IMR-90 (cell line): Measurements from ENCODE around the gene CUEDC2. TPM values are rescaled to one million over a fixed set of nuclear protein-coding genes. Genes with fewer than 3 reads are reported as not detected.

ENCODE experiments used
- ATAC-seq: fragments of 200-7000 bp; cut with Tn5 transposase; 2 replicates; pipeline ENCODE4 v1.9.1; 2020; ENCODE audit warnings: low read depth, mild to moderate bottlenecking, moderate library complexity
- BruUV-seq: library from RNA; stranded (reverse); fragments of 400-500 nt; replicated peaks from 2 replicates; lab custom pipeline; 2021; lab: Mats Ljungman, UMichigan
- CTCF ChIA-PET: fragments of 300-600 bp; formaldehyde crosslinking; extraction: SDS; loops from one replicate; lab custom pipeline; 2021; ENCODE audit warnings: antibody characterized with exemption; lab: Yijun Ruan, JAX
- POLR2A ChIA-PET: fragments of 300-600 bp; sonication (Branson Sonifier 250); formaldehyde crosslinking; loops from one replicate; lab custom pipeline; 2022; ENCODE audit warnings: antibody characterized with exemption; ENCODE audit not compliant: unreplicated experiment; lab: Charles Lee
- DNase-seq: peaks from one replicate; pipeline ENCODE4 v3.0.0; 2013
- H2AFZ ChIP-seq: replicated peaks from 2 replicates; pipeline ENCODE3; 2013; ENCODE audit warnings: low read length, mild to moderate bottlenecking; ENCODE audit not compliant: poor library complexity
- H2AK5ac ChIP-seq: 2 replicates; pipeline ENCODE4 v1.6.1; 2013; ENCODE audit warnings: low read depth, low read length, inconsistent platforms
- H2AK9ac ChIP-seq: replicated peaks from 2 replicates; pipeline ENCODE3; 2013; ENCODE audit warnings: mild to moderate bottlenecking, low read depth, low read length, moderate library complexity; ENCODE audit not compliant: poor library complexity
- H2BK120ac ChIP-seq: 2 replicates; pipeline ENCODE4 v1.6.1; 2013; ENCODE audit warnings: low read depth, low read length, inconsistent platforms
- H2BK15ac ChIP-seq: 3 replicates; pipeline ENCODE4 v1.6.1; 2013; ENCODE audit warnings: low read depth, low read length, inconsistent platforms
- H2BK20ac ChIP-seq: 2 replicates; pipeline ENCODE4 v1.6.1; 2013; ENCODE audit warnings: low read depth, mild to moderate bottlenecking, inconsistent platforms, low read length, moderate library complexity
- H2BK5ac ChIP-seq: 2 replicates; pipeline ENCODE4 v1.6.1; 2013; ENCODE audit warnings: mild to moderate bottlenecking, low read depth, low read length, inconsistent platforms; ENCODE audit not compliant: poor library complexity, severe bottlenecking
- H3K14ac ChIP-seq: replicated peaks from 2 replicates; pipeline ENCODE4 v1.6.1; 2013; ENCODE audit warnings: low read depth, low read length, inconsistent platforms
- H3K18ac ChIP-seq: 2 replicates; pipeline ENCODE4 v1.6.1; 2013; ENCODE audit warnings: low read depth, low read length, control low read depth
- H3K23ac ChIP-seq: 2 replicates; pipeline ENCODE4 v1.6.1; 2013; ENCODE audit warnings: low read depth, low read length, inconsistent platforms
- H3K27ac ChIP-seq: 2 replicates; pipeline ENCODE4 v1.5.1; 2013; ENCODE audit warnings: mild to moderate bottlenecking, control low read depth, low read length; ENCODE audit not compliant: insufficient read depth
- H3K27me3 ChIP-seq: 2 replicates; pipeline ENCODE4 v1.6.1; 2013; ENCODE audit warnings: low read length; ENCODE audit not compliant: control insufficient read depth, insufficient read depth
- H3K36me3 ChIP-seq: 2 replicates; pipeline ENCODE4 v1.6.1; 2013; ENCODE audit warnings: low read length, mixed read lengths; ENCODE audit not compliant: control insufficient read depth, insufficient read depth
- H3K4ac ChIP-seq: 2 replicates; pipeline ENCODE4 v1.6.1; 2013; ENCODE audit warnings: low read depth, low read length, inconsistent platforms
- H3K4me1 ChIP-seq: 2 replicates; pipeline ENCODE4 v1.6.1; 2013; ENCODE audit warnings: low read length, mixed read lengths; ENCODE audit not compliant: control insufficient read depth, insufficient read depth
- H3K4me2 ChIP-seq: 2 replicates; pipeline ENCODE4 v1.6.1; 2013; ENCODE audit warnings: low read depth, mild to moderate bottlenecking, control low read depth, low read length, moderate library complexity
- H3K4me3 ChIP-seq: 2 replicates; pipeline ENCODE4 v1.5.1; 2013; ENCODE audit warnings: low read depth, mild to moderate bottlenecking, control low read depth, low read length, moderate library complexity; ENCODE audit not compliant: insufficient read depth
- H3K56ac ChIP-seq: 2 replicates; pipeline ENCODE4 v1.6.1; 2013; ENCODE audit warnings: low read length, inconsistent platforms; ENCODE audit not compliant: insufficient read depth; ENCODE audit errors: extremely low read depth
- H3K79me1 ChIP-seq, 2 experiments: 2 replicates each; pipeline ENCODE4 v1.6.1; 2013; ENCODE audit warnings: low read length in 2 of 2, inconsistent platforms in 1 of 2, low read depth in 1 of 2
- H3K9ac ChIP-seq: 2 replicates; pipeline ENCODE4 v1.6.1; 2013; ENCODE audit warnings: low read depth, low read length, control low read depth
- H3K9me1 ChIP-seq: 2 replicates; pipeline ENCODE4 v1.6.1; 2013; ENCODE audit warnings: low read length, inconsistent platforms; ENCODE audit not compliant: insufficient read depth
- H3K9me3 ChIP-seq: 2 replicates; pipeline ENCODE4 v1.6.1; 2013; ENCODE audit warnings: low read length; ENCODE audit not compliant: control insufficient read depth, insufficient read depth
- H4K20me1 ChIP-seq: 2 replicates; pipeline ENCODE4 v1.6.1; 2013; ENCODE audit warnings: low read length, inconsistent platforms; ENCODE audit not compliant: insufficient read depth
- H4K5ac ChIP-seq: 2 replicates; pipeline ENCODE4 v1.6.1; 2013; ENCODE audit warnings: mild to moderate bottlenecking, low read depth, low read length, control low read depth
- H4K8ac ChIP-seq, 2 experiments: 2 replicates each; pipeline ENCODE4 v1.6.1; 2013; ENCODE audit warnings: low read depth in 2 of 2, low read length in 2 of 2, control low read depth in 1 of 2, inconsistent platforms in 1 of 2
- H4K91ac ChIP-seq: 2 replicates; pipeline ENCODE4 v1.6.1; 2013; ENCODE audit warnings: low read depth, low read length, inconsistent platforms; ENCODE audit not compliant: insufficient read depth
- FOS ChIP-seq: fragments of 150-350 bp; IDR thresholded peaks from 2 replicates; pipeline ENCODE4 v1.6.1; 2016; ENCODE audit warnings: low read depth, low read length
- MAZ ChIP-seq: IDR thresholded peaks from 2 replicates; pipeline ENCODE4 v1.6.1; 2012; ENCODE audit warnings: low read depth, mild to moderate bottlenecking, low read length, improper control_type of control experiment, moderate library complexity, borderline replicate concordance
- POLR2A ChIP-seq: IDR thresholded peaks from 2 replicates; pipeline ENCODE4 v1.6.1; 2012; ENCODE audit warnings: mild to moderate bottlenecking, low read depth, low read length
- WGBS, 2 experiments: methylation state at CpG; one replicate each; pipeline versions ENCODE4 v1.1.5 to v1.1.7; 2013; ENCODE audit warnings: missing lambda C conversion rate in 2 of 2; ENCODE audit not compliant: insufficient read length in 1 of 2; ENCODE audit errors: extremely low coverage in 2 of 2; 5-methylcytosine and 5-hydroxymethylcytosine counted together
- dilution Hi-C: fragments of 300-500 bp; cut with HindIII; formaldehyde crosslinking; loops from one replicate; pipeline ENCODE4 v1.14.3; 2018; ENCODE audit warnings: low sequenced_read_pairs; ENCODE audit not compliant: unreplicated experiment
- in situ Hi-C: fragments of 300-500 bp; cut with MboI; formaldehyde crosslinking; loops from 3 replicates; pipeline ENCODE4 v1.14.3; 2019; ENCODE audit warnings: low sequenced_read_pairs, inconsistent platforms, mixed read lengths
- intact Hi-C: fragments of 100-400 bp; cut with micrococcal nuclease; formaldehyde crosslinking; loops from 2 replicates; pipeline ENCODE4 v1.10.0; 2022
- polyA plus RNA-seq, 3 experiments: library from polyadenylated mRNA; depleted of rRNA; stranded (reverse); fragments of >200 nt; gene quantifications; 2 replicates each; pipeline ENCODE4 v1.2.3, GENCODE V29; 2012; ENCODE audit warnings: low replicate concordance in 1 of 3
- total RNA-seq: library from RNA; depleted of rRNA; stranded (reverse); fragments of >200 nt; gene quantifications from 2 replicates; pipeline ENCODE4 v1.2.3, GENCODE V29; 2012

Gene CUEDC2
- total and polyA plus RNA-seq, 2 of the 4 experiments (the other 2 are of a cell fraction) = 55.7 to 84.9 TPM

GRCh38 chr10:102408728-102409603 is 23.4 kb downstream of the CUEDC2 start:
- peaks cover 11% of the 10 kb centered on the region; the same call in 1 of the 2 replicates for H3K9me1 ChIP-seq
- dilution Hi-C loops = no loop called here
- H2AFZ ChIP-seq = peak overlapping the region; percentile 89
- no peaks in the 10 kb centered on the region for H3K36me3 ChIP-seq
- 0 out of 2 replicates have a peak, but pooled peaks have one; percentile 27 for TF ChIP-seq MAZ
- TF ChIP-seq POLR2A = peak; percentile 14; the same call in 1 of the 2 replicates
- no peak for TF ChIP-seq FOS
- in situ Hi-C loops = no loop called here
- ATAC-seq (peak; percentile 76), DNase-seq (peak; percentile 44)
- no peak overlapping the region for H3K18ac ChIP-seq
- POLR2A ChIA-PET = no interaction called here
- peak overlapping the region; percentile 8 for H3K27ac ChIP-seq
- peak overlapping the region; percentile 80 for H3K4me3 ChIP-seq
- H3K4ac ChIP-seq = peak overlapping the region; percentile 52
- no peaks in the 10 kb centered on the region; the same call in 1 of the 2 replicates for H4K20me1 ChIP-seq
- H4K91ac ChIP-seq = peak overlapping the region; percentile 49; the same call in 1 of the 2 replicates
- peaks cover 8% of the 10 kb centered on the region; the same call in 1 of the 2 replicates for H3K4me1 ChIP-seq
- H4K8ac ChIP-seq = peak overlapping the region; percentile 23 to 66; a peak in 3 of 4 replicates
- H2BK15ac ChIP-seq = 0 out of 3 replicates have a peak overlapping the region, but pooled peaks have one; percentile 28
- H4K5ac ChIP-seq = no peak overlapping the region
- CTCF ChIA-PET = interaction anchor here (1.2 kb wide), 1 partner anchor 14 kb away, joined by 3 read pairs; no protein-coding TSS in a partner anchor
- H3K23ac ChIP-seq = peak overlapping the region; percentile 71; the same call in 1 of the 2 replicates
- H3K9ac ChIP-seq = peak overlapping the region; percentile 42
- no peak overlapping the region for H2BK120ac ChIP-seq
- peak overlapping the region; percentile 85 for H2AK9ac ChIP-seq
- H3K4me2 ChIP-seq = peak overlapping the region; percentile 78
- WGBS, 2 experiments = 1% methylated on average over 63 of the region's 103 CpGs; no CpG with 5 or more reads in 1 of the 2 experiments
- H3K56ac ChIP-seq = no peak overlapping the region; the same call in 1 of the 2 replicates
- no TSS peak for BruUV-seq
- peak overlapping the region; percentile 83 for H2AK5ac ChIP-seq
- intact Hi-C loops = no loop called here
- H3K27me3 ChIP-seq = peaks cover 48% of the 10 kb centered on the region
- H3K9me3 ChIP-seq = no peaks in the 10 kb centered on the region
- H3K14ac ChIP-seq = 0 out of 2 replicates have a peak overlapping the region, but pooled peaks have one; percentile 52
- H2BK20ac ChIP-seq = peak overlapping the region; percentile 41; the same call in 1 of the 2 replicates
- H2BK5ac ChIP-seq = no peak overlapping the region
- H3K79me1 ChIP-seq = peaks cover 0 to 4% of the 10 kb centered on the region in 2 experiments; a peak in 1 of 4 replicates
